ENCODE results near the gene ARHGEF12.

The ARHGEF12 gene

DNA sequence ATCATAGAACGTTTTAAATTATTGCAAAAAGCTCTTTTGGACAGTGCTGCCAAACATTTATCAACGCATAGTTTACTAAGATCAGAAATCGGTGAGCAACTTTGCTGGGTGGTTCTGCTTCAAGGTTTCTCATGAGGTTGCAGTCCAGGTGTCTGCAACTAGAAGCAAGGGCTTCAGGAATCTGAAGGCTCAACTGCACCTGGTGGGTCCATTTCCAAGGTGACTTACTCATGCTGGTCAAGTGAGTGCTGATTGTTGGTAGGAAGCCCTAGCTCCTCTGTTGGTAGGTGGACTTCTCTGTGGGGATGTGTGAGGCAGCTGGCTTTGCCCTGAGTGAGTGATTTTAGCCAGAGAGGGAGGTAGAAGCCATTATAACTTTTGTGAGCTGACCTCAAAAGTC, 22.5 kb downstream of the ARHGEF12 start:
- no peak overlapping the region for H3K27ac ChIP-seq (ENCODE audit: low read depth, low read length)
- no peak for TF ChIP-seq EZH2phosphoT487 (conservative IDR thresholded peaks at IDR 0.05; ENCODE audit: low read length)
- TF ChIP-seq, protein P1, sequence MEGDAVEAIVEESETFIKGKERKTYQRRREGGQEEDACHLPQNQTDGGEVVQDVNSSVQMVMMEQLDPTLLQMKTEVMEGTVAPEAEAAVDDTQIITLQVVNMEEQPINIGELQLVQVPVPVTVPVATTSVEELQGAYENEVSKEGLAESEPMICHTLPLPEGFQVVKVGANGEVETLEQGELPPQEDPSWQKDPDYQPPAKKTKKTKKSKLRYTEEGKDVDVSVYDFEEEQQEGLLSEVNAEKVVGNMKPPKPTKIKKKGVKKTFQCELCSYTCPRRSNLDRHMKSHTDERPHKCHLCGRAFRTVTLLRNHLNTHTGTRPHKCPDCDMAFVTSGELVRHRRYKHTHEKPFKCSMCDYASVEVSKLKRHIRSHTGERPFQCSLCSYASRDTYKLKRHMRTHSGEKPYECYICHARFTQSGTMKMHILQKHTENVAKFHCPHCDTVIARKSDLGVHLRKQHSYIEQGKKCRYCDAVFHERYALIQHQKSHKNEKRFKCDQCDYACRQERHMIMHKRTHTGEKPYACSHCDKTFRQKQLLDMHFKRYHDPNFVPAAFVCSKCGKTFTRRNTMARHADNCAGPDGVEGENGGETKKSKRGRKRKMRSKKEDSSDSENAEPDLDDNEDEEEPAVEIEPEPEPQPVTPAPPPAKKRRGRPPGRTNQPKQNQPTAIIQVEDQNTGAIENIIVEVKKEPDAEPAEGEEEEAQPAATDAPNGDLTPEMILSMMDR (IDR thresholded peaks at IDR 0.05; ENCODE audit: insufficient read depth, low read length, poor library complexity, severe bottlenecking): no peak
- H3K9ac ChIP-seq (ENCODE audit: low read length): no peak overlapping the region
- H3F3A ChIP-seq (ENCODE audit: insufficient read depth): no peaks in the 10 kb centered on the region
- H3K4me2 ChIP-seq (ENCODE audit: low read depth, low read length, poor library complexity, severe bottlenecking): no peak overlapping the region
- H4K20me1 ChIP-seq (ENCODE audit: low read depth, low read length): peaks cover 20% of the 10 kb centered on the region; the same call in 1 of the 2 replicates
- H2AFZ ChIP-seq (ENCODE audit: low read depth, low read length, severe bottlenecking): no peak overlapping the region
- no peaks in the 10 kb centered on the region for H3K9me2 ChIP-seq (replicated peaks; ENCODE audit: insufficient read depth, low read length)
- H3K27me3 ChIP-seq (ENCODE audit: low read length): no peaks in the 10 kb centered on the region
- H3K9me3 ChIP-seq (ENCODE audit: insufficient read depth, low read length): no peaks in the 10 kb centered on the region
- H3K4me3 ChIP-seq (ENCODE audit: insufficient read depth, low read length, poor library complexity, severe bottlenecking): no peak overlapping the region
- H3K36me3 ChIP-seq (ENCODE audit: low read length): no peaks in the 10 kb centered on the region
- H3K79me2 ChIP-seq (ENCODE audit: insufficient read depth, low read length): no peaks in the 10 kb centered on the region

DNA sequence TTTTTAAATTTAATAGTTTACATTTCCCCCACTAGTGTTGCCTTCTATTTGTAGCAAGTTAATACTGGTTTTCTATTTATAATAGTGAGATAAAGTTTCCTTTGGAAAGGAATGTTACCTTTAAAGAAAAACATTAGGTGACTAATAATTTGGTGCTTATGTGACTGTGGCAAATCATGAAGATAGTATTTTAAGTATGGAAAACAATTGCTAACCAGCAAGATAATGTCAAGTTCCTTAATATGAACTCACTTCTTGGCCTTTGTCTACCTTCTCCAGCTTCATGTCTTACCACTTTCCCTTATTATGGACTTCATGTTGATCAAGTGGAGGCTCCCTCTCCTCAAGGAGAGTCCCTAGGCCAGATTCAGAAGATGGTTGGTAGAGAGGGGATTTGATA, 27.2 kb downstream of the ARHGEF12 start:
- Histone ChIP-seq H4K20me1 (ENCODE audit: low read depth, low read length) (peaks cover 32% of the 10 kb centered on the region), H3K9ac (ENCODE audit: low read length) (no peak overlapping the region), H3K36me3 (ENCODE audit: low read length) (no peaks in the 10 kb centered on the region), H3K4me3 (ENCODE audit: insufficient read depth, low read length, poor library complexity, severe bottlenecking) (no peak overlapping the region), H2AFZ (ENCODE audit: low read depth, low read length, severe bottlenecking) (no peak overlapping the region), H3K4me2 (ENCODE audit: low read depth, low read length, poor library complexity, severe bottlenecking) (no peak overlapping the region), H3K9me3 (ENCODE audit: insufficient read depth, low read length) (no peaks in the 10 kb centered on the region), H3K27ac (ENCODE audit: low read depth, low read length) (no peak overlapping the region), H3F3A (ENCODE audit: insufficient read depth) (no peaks in the 10 kb centered on the region), H3K79me2 (ENCODE audit: insufficient read depth, low read length) (no peaks in the 10 kb centered on the region), H3K9me2 (replicated peaks; ENCODE audit: insufficient read depth, low read length) (no peaks in the 10 kb centered on the region), H3K27me3 (ENCODE audit: low read length) (no peaks in the 10 kb centered on the region)
- TF ChIP-seq EZH2phosphoT487 (conservative IDR thresholded peaks at IDR 0.05; ENCODE audit: low read length): no peak

DNA sequence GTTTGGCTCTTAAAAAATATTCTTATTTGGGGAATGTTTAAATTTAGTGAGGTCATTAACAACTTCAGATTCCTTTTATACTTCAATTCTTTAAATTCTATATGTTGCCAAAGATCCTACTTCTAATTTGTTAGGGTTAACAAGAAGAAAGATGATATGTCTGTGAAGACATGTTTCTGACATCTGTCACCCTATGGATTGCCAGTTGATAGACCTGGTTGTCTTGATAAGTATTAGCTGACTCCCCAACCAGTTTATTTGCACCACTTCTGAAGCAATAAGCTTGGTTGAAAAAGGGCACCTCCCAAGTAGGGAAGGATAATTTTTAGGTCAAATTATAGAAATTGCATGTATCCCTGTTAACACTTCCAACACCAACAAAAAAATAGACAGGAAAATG, 29.3 kb downstream of the ARHGEF12 start:
- no peaks in the 10 kb centered on the region for H3F3A ChIP-seq (ENCODE audit: insufficient read depth)
- H2AFZ ChIP-seq (ENCODE audit: low read depth, low read length, severe bottlenecking): no peak overlapping the region
- H3K27ac ChIP-seq (ENCODE audit: low read depth, low read length): no peak overlapping the region
- H4K20me1 ChIP-seq (ENCODE audit: low read depth, low read length): peaks cover 25% of the 10 kb centered on the region
- no peak overlapping the region for H3K9ac ChIP-seq (ENCODE audit: low read length)
- no peak overlapping the region for H3K4me3 ChIP-seq (ENCODE audit: insufficient read depth, low read length, poor library complexity, severe bottlenecking)
- no peaks in the 10 kb centered on the region for H3K9me2 ChIP-seq (replicated peaks; ENCODE audit: insufficient read depth, low read length)
- TF ChIP-seq, protein P1 (IDR thresholded peaks at IDR 0.05; ENCODE audit: insufficient read depth, low read length, poor library complexity, severe bottlenecking): no peak
- TF ChIP-seq EZH2phosphoT487 (conservative IDR thresholded peaks at IDR 0.05; ENCODE audit: low read length): no peak
- no peaks in the 10 kb centered on the region for H3K27me3 ChIP-seq (ENCODE audit: low read length)
- no peak overlapping the region for H3K4me2 ChIP-seq (ENCODE audit: low read depth, low read length, poor library complexity, severe bottlenecking)
- no peaks in the 10 kb centered on the region; the same call in 1 of the 2 replicates for H3K79me2 ChIP-seq (ENCODE audit: insufficient read depth, low read length)
- no peaks in the 10 kb centered on the region for H3K9me3 ChIP-seq (ENCODE audit: insufficient read depth, low read length)
- no peaks in the 10 kb centered on the region for H3K36me3 ChIP-seq (ENCODE audit: low read length)

DNA sequence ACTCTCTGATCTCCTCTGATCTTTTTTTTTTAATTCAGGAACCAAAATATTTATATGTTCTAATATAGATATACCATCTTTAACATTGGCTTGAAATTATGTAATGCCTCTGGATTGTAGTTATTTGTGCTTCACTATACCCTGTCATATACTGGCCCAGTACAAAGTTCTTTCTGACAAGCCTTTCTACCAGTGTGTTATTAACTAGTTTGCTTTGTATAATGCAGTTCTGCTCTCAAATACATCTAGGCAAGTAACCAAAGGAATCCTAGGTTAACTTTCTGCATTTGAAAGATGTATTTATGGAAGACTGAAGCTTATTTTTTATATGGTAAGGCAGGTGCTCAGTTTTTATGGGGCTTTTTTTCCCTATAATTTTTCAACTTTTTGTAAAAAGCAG, 36.1 kb downstream of the ARHGEF12 start:
- Histone ChIP-seq H3K4me2 (ENCODE audit: low read depth, low read length, poor library complexity, severe bottlenecking) (no peak overlapping the region), H4K20me1 (ENCODE audit: low read depth, low read length) (peaks cover 10% of the 10 kb centered on the region; the same call in 1 of the 2 replicates), H2AFZ (ENCODE audit: low read depth, low read length, severe bottlenecking) (no peak overlapping the region), H3K9ac (ENCODE audit: low read length) (no peak overlapping the region), H3K36me3 (ENCODE audit: low read length) (no peaks in the 10 kb centered on the region), H3K79me2 (ENCODE audit: insufficient read depth, low read length) (no peaks in the 10 kb centered on the region; the same call in 1 of the 2 replicates), H3K27ac (ENCODE audit: low read depth, low read length) (no peak overlapping the region), H3F3A (ENCODE audit: insufficient read depth) (no peaks in the 10 kb centered on the region), H3K4me3 (ENCODE audit: insufficient read depth, low read length, poor library complexity, severe bottlenecking) (no peak overlapping the region), H3K27me3 (ENCODE audit: low read length) (no peaks in the 10 kb centered on the region), H3K9me2 (replicated peaks; ENCODE audit: insufficient read depth, low read length) (no peaks in the 10 kb centered on the region), H3K9me3 (ENCODE audit: insufficient read depth, low read length) (no peaks in the 10 kb centered on the region)
- TF ChIP-seq, protein P1 (IDR thresholded peaks at IDR 0.05; ENCODE audit: insufficient read depth, low read length, poor library complexity, severe bottlenecking): no peak
- no peak for TF ChIP-seq EZH2phosphoT487 (conservative IDR thresholded peaks at IDR 0.05; ENCODE audit: low read length)
